GM12864 (cell line): Measurements from ENCODE around the gene VKORC1L1.
"Not testable (repeated sequence)": the region's sequence is repeated elsewhere in the genome, so short reads cannot be mapped to it uniquely, and the experiment has no call there.

Experiments used
- DNase-seq: peaks from one replicate; pipeline ENCODE4 v3.0.0-alpha.2; 2011; ENCODE audit warnings: low read depth
- H3K4me3 ChIP-seq: 2 replicates; pipeline ENCODE4 v1.5.1; 2011; ENCODE audit warnings: mild to moderate bottlenecking, low read depth, low read length, control low read depth
- TF ChIP-seq, protein P1 (sequence below): IDR thresholded peaks from 2 replicates; pipeline ENCODE4 v1.5.1; 2011; ENCODE audit warnings: low read depth, mild to moderate bottlenecking, moderate library complexity, low read length, control low read depth, inconsistent platforms; ENCODE audit errors: missing control alignments

The VKORC1L1 gene

DNA sequence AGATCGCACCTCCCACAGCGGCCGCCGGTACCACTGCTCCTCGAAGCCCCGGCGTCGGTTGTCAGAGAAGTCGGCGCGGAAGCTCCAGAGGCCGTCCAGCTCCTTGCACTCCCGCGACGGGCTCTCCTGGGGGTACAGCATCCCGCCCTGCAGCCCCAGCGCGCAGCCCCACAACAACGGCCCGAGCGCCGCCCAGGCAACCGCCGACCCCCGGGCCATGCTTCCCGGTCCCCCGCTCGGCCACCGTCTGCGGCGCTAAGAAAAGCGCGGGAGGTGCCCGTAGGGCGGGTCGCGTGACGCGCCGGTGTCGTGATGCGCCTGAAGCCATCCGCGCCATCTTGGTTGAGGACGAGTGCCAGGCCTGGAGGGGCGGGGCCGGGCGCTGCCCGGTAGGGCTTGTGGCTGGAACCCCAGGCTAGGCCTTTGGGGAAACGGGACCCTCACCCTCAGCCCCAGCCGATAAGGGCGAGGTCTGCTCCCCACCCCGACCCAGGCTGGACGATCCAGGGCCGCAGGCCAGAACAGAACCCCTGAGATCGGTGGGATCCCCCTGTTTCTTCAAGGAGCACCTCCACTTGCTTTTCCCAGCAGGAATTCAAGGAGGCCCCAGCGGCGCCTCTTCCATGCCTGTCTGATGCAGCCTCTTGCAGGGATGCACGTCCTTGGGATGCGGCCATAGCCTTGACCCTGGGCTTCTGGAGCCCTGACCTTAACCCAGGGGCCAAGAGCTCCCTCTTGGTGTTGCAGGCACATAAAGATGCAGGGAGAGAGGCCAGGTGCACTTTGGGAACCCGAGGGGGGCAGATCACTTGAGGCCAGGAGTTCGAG lies 109.3 kb downstream of the VKORC1L1 start, which contains the start of gene GUSB:
Gene GUSB, minus strand, starts transcription at position 249 of the 828 bp plus-strand sequence. Its CDS starts 30 bp downstream, at position 219.
- DNase-seq, result peak; percentile 68
- H3K4me3 ChIP-seq, result peak within 1 kb of the TSS; percentile 93
- TF ChIP-seq, protein P1, sequence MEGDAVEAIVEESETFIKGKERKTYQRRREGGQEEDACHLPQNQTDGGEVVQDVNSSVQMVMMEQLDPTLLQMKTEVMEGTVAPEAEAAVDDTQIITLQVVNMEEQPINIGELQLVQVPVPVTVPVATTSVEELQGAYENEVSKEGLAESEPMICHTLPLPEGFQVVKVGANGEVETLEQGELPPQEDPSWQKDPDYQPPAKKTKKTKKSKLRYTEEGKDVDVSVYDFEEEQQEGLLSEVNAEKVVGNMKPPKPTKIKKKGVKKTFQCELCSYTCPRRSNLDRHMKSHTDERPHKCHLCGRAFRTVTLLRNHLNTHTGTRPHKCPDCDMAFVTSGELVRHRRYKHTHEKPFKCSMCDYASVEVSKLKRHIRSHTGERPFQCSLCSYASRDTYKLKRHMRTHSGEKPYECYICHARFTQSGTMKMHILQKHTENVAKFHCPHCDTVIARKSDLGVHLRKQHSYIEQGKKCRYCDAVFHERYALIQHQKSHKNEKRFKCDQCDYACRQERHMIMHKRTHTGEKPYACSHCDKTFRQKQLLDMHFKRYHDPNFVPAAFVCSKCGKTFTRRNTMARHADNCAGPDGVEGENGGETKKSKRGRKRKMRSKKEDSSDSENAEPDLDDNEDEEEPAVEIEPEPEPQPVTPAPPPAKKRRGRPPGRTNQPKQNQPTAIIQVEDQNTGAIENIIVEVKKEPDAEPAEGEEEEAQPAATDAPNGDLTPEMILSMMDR, result no peak

DNA sequence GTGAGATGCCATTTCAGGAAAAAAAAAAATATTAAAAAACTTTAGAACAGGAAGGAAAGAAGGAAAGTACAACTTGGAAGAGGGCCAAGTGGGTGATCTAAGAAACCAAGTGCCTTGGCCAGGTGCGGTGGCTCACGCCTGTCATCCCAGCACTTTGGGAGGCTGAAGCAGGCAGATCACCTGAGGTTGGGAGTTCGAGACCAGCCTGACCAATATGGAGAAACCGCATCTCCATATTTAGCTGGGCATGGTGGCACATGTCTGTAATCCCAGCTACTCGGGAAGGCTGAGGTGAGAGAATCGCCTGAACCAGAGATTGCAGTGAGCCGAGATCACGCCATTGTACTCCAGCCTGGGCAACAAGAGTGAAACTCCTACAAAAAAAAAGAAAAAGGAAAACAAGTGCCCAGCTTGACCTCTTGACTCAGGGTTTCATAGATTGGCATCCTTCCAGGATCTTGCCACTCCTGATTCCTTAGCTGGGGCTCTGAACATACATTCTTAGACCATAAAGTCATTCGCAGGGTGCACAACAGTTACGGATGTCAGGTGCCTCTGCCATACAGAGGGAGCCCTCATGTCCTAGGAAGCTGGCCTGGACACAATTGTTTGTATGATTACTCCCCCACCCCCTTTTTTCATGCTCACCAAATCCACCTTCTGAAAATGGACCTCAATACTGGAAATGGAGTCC lies 111.2 kb downstream of the VKORC1L1 start:
- no peak for DNase-seq

DNA sequence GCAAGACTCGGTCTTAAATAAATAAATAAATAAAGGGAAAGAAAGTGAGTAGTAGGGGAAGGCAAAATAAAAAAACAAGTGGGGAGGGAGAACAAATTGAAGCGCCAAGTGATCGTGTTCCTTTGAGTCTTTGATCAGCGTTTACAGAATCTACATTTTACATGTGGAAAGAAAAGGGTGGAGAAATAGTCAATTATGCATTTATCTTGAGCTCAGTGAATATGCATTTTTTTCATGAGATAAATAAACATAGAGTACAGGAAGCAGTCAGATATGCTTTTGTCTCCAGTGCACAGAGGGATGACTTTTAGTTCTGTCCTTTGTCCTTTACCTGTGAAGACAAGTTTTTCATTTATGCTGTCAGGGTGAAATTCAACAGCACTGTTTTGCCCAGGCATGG lies 115.2 kb downstream of the VKORC1L1 start:
- TF ChIP-seq, protein P1, result no peak
- H3K4me3 ChIP-seq, result no peak overlapping the region
- no peak for DNase-seq

More for the DNA sequence above, 111.2 kb downstream of the VKORC1L1 start:
- no peak overlapping the region for H3K4me3 ChIP-seq
- TF ChIP-seq, protein P1, result no peak

DNA sequence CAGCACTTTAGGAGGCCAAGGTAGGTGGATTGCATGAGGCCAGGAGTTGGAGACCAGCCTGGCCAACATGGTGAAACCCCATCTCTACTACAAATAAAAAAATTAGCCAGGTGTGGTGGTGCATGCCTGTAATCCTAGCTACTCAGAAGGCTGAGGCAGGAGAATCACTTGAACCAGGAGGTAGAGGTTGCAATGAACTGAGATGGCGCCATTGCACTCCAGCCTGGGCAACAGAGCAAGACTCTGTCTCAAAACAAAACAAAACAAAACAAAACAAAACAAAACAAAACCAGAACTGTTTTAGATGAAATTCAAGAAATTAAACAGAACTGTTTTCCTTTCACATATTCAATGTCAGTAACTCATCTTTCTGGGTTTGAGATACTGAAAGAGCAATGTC lies 115.6 kb downstream of the VKORC1L1 start:
- not testable (repeated sequence) for H3K4me3 ChIP-seq, DNase-seq

DNA sequence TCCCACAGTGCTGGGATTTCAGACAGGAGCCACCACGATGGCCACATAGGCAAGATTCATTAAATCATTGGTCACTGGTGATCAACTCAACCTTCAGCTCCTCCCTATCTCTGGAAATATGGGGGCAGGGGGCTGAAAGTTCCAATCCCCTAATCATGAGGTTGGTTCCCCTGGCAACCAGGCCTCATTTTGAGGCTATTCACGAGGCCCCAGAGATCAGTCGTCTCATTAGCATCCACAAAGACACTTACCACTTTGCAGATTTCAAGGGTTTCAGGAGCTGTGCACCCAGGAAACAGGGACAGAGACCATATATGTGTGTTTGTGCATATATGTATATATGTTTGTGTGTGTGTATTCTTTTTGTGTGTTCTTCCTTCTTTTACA lies 116.8 kb downstream of the VKORC1L1 start:
- DNase-seq, result no peak
- TF ChIP-seq, protein P1, result no peak
- no peak overlapping the region for H3K4me3 ChIP-seq

DNA sequence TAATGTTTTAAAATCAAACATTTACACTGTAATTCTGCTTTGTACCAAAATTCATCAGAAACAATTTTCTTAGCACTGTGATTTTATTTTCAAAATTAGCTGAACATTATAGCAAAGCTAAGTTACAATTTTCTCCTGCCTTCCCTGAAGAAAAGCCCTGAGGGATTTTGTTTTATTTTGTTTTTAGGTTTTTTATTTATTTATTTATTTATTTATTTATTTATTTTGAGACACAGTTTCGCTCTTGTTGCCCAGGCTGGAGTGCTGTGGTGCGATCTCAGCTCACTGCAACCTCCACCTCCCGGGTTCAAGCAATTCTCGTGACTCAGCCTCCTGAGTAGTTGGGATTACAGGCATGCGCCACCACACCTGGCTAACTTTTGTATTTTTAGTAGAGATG lies 119.0 kb downstream of the VKORC1L1 start:
- H3K4me3 ChIP-seq, DNase-seq: not testable (repeated sequence)

DNA sequence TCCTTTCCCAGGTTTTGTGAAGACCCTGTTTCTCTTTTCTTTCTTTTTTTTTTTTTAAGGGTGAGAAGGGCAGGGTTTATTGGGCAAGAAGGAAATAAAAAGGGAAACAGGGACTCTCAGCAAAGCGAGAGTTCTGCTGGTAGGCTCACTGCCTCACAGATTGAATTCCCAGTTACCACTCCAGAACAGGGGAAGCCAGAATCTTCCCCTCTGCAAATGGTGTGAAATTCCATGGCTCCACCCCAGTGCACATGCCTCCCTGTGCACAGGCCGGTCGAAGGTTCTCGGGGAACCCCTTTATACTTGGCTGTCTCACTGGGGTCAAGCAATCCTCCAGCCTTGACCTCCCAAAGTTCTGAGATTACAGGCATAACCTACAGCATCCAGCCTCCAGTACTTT lies 119.7 kb downstream of the VKORC1L1 start:
- no peak overlapping the region for H3K4me3 ChIP-seq
- TF ChIP-seq, protein P1, result no peak

DNA sequence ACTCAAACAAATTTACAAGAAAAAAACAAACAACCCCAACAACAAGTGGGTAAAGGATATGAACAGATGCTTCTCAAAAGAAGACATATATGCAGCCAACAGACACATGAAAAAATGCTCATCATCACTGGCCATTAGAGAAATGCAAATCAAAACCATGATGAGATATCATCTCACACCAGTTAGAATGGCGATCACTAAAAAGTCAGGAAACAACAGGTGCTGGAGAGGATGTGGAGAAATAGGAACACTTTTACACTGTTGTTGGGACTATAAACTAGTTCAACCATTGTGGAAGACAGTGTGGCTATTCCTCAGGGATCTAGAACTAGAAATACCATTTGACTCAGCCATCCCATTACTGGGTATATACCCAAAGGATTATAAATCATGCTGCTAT lies 122.1 kb downstream of the VKORC1L1 start:
- DNase-seq, H3K4me3 ChIP-seq: not testable (repeated sequence)

More for the DNA sequence above, 119.7 kb downstream of the VKORC1L1 start:
- DNase-seq, result no peak

DNA sequence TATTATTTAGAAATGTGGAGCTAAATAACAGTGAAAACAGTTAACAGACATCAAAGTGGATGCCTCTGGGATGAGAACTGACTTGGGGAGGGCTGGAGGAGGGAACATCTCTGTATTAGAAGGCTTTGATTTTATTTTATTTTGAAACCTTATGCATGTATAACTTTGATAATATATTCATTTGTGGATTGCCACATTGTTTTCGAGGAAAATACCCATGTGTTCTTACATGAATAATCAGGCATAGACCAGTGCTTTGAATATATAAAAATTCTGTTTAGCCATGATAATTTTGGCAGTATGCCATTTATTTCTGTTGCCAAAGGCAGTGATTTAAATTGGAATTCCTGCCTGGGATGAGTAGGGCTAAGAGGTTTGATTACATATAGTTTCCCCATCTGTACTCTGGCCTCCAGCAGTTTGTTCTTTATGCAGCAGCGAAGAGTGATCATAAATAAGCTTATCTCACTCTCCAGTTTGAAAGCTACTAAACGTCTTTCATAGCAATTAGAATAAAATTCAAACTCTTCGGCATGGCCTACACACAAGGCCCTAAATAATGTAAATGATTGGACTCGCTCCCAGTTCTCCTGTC lies 128.0 kb downstream of the VKORC1L1 start:
- H3K4me3 ChIP-seq, DNase-seq: not testable (repeated sequence)

DNA sequence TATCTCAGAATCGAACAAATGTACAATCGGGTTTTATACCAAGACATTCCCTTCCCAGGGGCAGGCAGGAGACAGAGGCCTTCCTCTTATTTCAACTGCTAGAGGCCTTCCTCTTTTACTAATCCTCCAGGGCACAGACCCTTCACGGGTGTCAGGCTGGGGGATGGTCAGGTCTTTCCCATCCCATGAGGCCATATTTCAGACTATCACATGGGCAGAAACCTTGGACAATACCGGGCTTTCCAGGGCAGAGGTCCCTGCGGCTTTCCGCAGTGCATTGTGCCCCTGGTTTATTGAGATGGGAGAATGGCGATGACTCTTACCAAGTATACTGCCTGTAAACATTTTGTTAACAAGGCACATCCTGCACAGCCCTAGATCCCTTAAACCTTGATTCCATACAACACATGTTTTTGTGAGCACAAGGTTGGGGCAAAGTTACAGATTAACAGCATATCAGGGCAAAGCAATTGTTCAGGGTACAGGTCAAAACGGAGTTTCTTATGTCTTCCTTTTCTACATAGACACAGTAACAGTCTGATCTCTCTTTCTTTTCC lies 132.3 kb downstream of the VKORC1L1 start:
- H3K4me3 ChIP-seq, DNase-seq: not testable (repeated sequence)
